Activated naive CD4-positive, alpha-beta T cell treated with anti-CD3 and anti-CD28 coated beads for 36 hours (primary cell): ENCODE measurements around the gene DAB1. TPM values are rescaled to one million over a fixed set of nuclear protein-coding genes. Genes with fewer than 3 reads are reported as not detected.

Experiments used
- CTCF ChIA-PET: fragments of 350-600 bp; sonication (Branson Sonifier 250); formaldehyde crosslinking; loops from one replicate; lab custom pipeline; 2021; ENCODE audit warnings: antibody characterized with exemption; lab: Charles Lee
- DNase-seq: peaks from one replicate; pipeline ENCODE4 v3.0.0-alpha.2; 2020
- H3K27ac Mint-ChIP-seq: one replicate; pipeline ENCODE4 v1.8.0; 2021; ENCODE audit warnings: mild to moderate bottlenecking, mixed read lengths
- H3K27me3 Mint-ChIP-seq: one replicate; pipeline ENCODE4 v1.8.0; 2021; ENCODE audit warnings: low read depth, mixed read lengths
- H3K36me3 Mint-ChIP-seq: one replicate; pipeline ENCODE4 v1.8.0; 2021; ENCODE audit warnings: low read depth, mixed read lengths
- H3K4me1 Mint-ChIP-seq: one replicate; pipeline ENCODE4 v1.8.0; 2021; ENCODE audit warnings: low read depth, mixed read lengths
- H3K4me3 Mint-ChIP-seq: one replicate; pipeline ENCODE4 v1.8.0; 2021; ENCODE audit warnings: mild to moderate bottlenecking, moderate library complexity, mixed read lengths
- H3K9me3 Mint-ChIP-seq: one replicate; pipeline ENCODE4 v1.8.0; 2021; ENCODE audit warnings: mixed read lengths
- intact Hi-C: fragments of 100-400 bp; cut with micrococcal nuclease; formaldehyde crosslinking; loops from one replicate; pipeline ENCODE4 v1.15.1; 2023
- total RNA-seq, 2 experiments: library from RNA; stranded (reverse); gene quantifications; one replicate each; pipeline ENCODE4 v1.2.3, GENCODE V29; 2021

DAB1 gene
- total RNA-seq, 2 experiments from 2014 or later: not detected

GRCh38 chr1:57179001-57179400 lies 244.9 kb downstream of the DAB1 start:
- intact Hi-C loops: no loop called here
- H3K27ac Mint-ChIP-seq: no peak overlapping the region

GRCh38 chr1:57175506-57175905 lies 248.4 kb downstream of the DAB1 start:
- CTCF ChIA-PET: no interaction called here
- no peaks in the 10 kb centered on the region for H3K4me1 Mint-ChIP-seq
- H3K4me3 Mint-ChIP-seq: no peak overlapping the region
- intact Hi-C loops: no loop called here
- no peaks in the 10 kb centered on the region for H3K36me3 Mint-ChIP-seq
- peaks cover 11% of the 10 kb centered on the region for H3K9me3 Mint-ChIP-seq
- DNase-seq: no peak
- no peak overlapping the region for H3K27ac Mint-ChIP-seq
- peaks cover 1% of the 10 kb centered on the region for H3K27me3 Mint-ChIP-seq

More at GRCh38 chr1:57179001-57179400, 244.9 kb downstream of the DAB1 start:
- H3K4me3 Mint-ChIP-seq: no peak overlapping the region
- H3K27me3 Mint-ChIP-seq: peaks cover 1% of the 10 kb centered on the region
- DNase-seq: no peak
- CTCF ChIA-PET: no interaction called here
- peaks cover 9% of the 10 kb centered on the region for H3K9me3 Mint-ChIP-seq
- no peaks in the 10 kb centered on the region for H3K4me1 Mint-ChIP-seq
- H3K36me3 Mint-ChIP-seq: no peaks in the 10 kb centered on the region

GRCh38 chr1:57172040-57172439 lies 251.8 kb downstream of the DAB1 start:
- CTCF ChIA-PET: no interaction called here
- no peaks in the 10 kb centered on the region for H3K4me1 Mint-ChIP-seq
- no peaks in the 10 kb centered on the region for H3K27me3 Mint-ChIP-seq
- intact Hi-C loops: no loop called here
- no peaks in the 10 kb centered on the region for H3K36me3 Mint-ChIP-seq
- H3K9me3 Mint-ChIP-seq: peaks cover 5% of the 10 kb centered on the region
- no peak for DNase-seq
- H3K27ac Mint-ChIP-seq: no peak overlapping the region
- no peak overlapping the region for H3K4me3 Mint-ChIP-seq

GRCh38 chr1:57167997-57168396 lies 255.9 kb downstream of the DAB1 start:
- H3K4me3 Mint-ChIP-seq: no peak overlapping the region
- no peak for DNase-seq
- H3K4me1 Mint-ChIP-seq: no peaks in the 10 kb centered on the region
- CTCF ChIA-PET: no interaction called here
- intact Hi-C loops: no loop called here
- no peak overlapping the region for H3K27ac Mint-ChIP-seq
- peaks cover 3% of the 10 kb centered on the region for H3K9me3 Mint-ChIP-seq
- no peaks in the 10 kb centered on the region for H3K36me3 Mint-ChIP-seq
- no peaks in the 10 kb centered on the region for H3K27me3 Mint-ChIP-seq

GRCh38 chr1:57165546-57165945 lies 258.3 kb downstream of the DAB1 start:
- CTCF ChIA-PET: no interaction called here
- Mint-ChIP-seq H3K27ac (no peak overlapping the region), H3K27me3 (peaks cover 5% of the 10 kb centered on the region), H3K9me3 (no peaks in the 10 kb centered on the region), H3K4me1 (no peaks in the 10 kb centered on the region), H3K4me3 (no peak overlapping the region), H3K36me3 (no peaks in the 10 kb centered on the region)
- DNase-seq: no peak
- intact Hi-C loops: no loop called here

- intact Hi-C loops: no loop called here
- Mint-ChIP-seq H3K27ac (no peak overlapping the region), H3K4me1 (no peaks in the 10 kb centered on the region), H3K36me3 (no peaks in the 10 kb centered on the region), H3K9me3 (no peaks in the 10 kb centered on the region), H3K4me3 (no peak overlapping the region), H3K27me3 (peaks cover 5% of the 10 kb centered on the region)
- CTCF ChIA-PET: no interaction called here
- DNase-seq: no peak
Observed at GRCh38 chr1:57164584-57164983, 259.3 kb downstream of the DAB1 start.

GRCh38 chr1:57163789-57164188 lies 260.1 kb downstream of the DAB1 start:
- Mint-ChIP-seq H3K4me1 (no peaks in the 10 kb centered on the region), H3K36me3 (no peaks in the 10 kb centered on the region), H3K27me3 (peaks cover 5% of the 10 kb centered on the region), H3K9me3 (no peaks in the 10 kb centered on the region), H3K4me3 (no peak overlapping the region), H3K27ac (no peak overlapping the region)
- no peak for DNase-seq
- intact Hi-C loops: no loop called here
- CTCF ChIA-PET: no interaction called here

GRCh38 chr1:57163325-57163724 lies 260.5 kb downstream of the DAB1 start:
- no peaks in the 10 kb centered on the region for H3K36me3 Mint-ChIP-seq
- no peak overlapping the region for H3K27ac Mint-ChIP-seq
- no peaks in the 10 kb centered on the region for H3K9me3 Mint-ChIP-seq
- intact Hi-C loops: no loop called here
- no peaks in the 10 kb centered on the region for H3K4me1 Mint-ChIP-seq
- H3K4me3 Mint-ChIP-seq: no peak overlapping the region
- no peak for DNase-seq
- CTCF ChIA-PET: no interaction called here
- peaks cover 5% of the 10 kb centered on the region for H3K27me3 Mint-ChIP-seq

- intact Hi-C loops: no loop called here
- H3K27ac Mint-ChIP-seq: no peak overlapping the region
- CTCF ChIA-PET: no interaction called here
Observed at GRCh38 chr1:57162607-57163261, 261.1 kb downstream of the DAB1 start.

GRCh38 chr1:57160594-57160993 lies 263.3 kb downstream of the DAB1 start:
- H3K9me3 Mint-ChIP-seq: no peaks in the 10 kb centered on the region
- no peak overlapping the region for H3K4me3 Mint-ChIP-seq
- H3K27me3 Mint-ChIP-seq: peaks cover 13% of the 10 kb centered on the region
- intact Hi-C loops: no loop called here
- no peak overlapping the region for H3K27ac Mint-ChIP-seq
- H3K4me1 Mint-ChIP-seq: no peaks in the 10 kb centered on the region
- H3K36me3 Mint-ChIP-seq: no peaks in the 10 kb centered on the region
- no peak for DNase-seq
- CTCF ChIA-PET: no interaction called here

More at GRCh38 chr1:57162607-57163261, 261.1 kb downstream of the DAB1 start:
- Mint-ChIP-seq H3K27me3 (peaks cover 5% of the 10 kb centered on the region), H3K4me1 (no peaks in the 10 kb centered on the region), H3K9me3 (no peaks in the 10 kb centered on the region), H3K36me3 (no peaks in the 10 kb centered on the region), H3K4me3 (no peak overlapping the region)
- no peak for DNase-seq

- Mint-ChIP-seq H3K9me3 (peaks cover 2% of the 10 kb centered on the region), H3K27me3 (peaks cover 13% of the 10 kb centered on the region), H3K36me3 (no peaks in the 10 kb centered on the region), H3K4me1 (no peaks in the 10 kb centered on the region), H3K27ac (no peak overlapping the region), H3K4me3 (no peak overlapping the region)
- no peak for DNase-seq
- intact Hi-C loops: no loop called here
- CTCF ChIA-PET: no interaction called here
Observed at GRCh38 chr1:57158604-57158998, 265.3 kb downstream of the DAB1 start.

GRCh38 chr1:57157818-57158603 lies 265.8 kb downstream of the DAB1 start:
- CTCF ChIA-PET: no interaction called here
- H3K27ac Mint-ChIP-seq: no peak overlapping the region
- no peaks in the 10 kb centered on the region for H3K4me1 Mint-ChIP-seq
- H3K4me3 Mint-ChIP-seq: no peak overlapping the region
- intact Hi-C loops: no loop called here
- H3K9me3 Mint-ChIP-seq: peaks cover 2% of the 10 kb centered on the region
- DNase-seq: no peak
- peaks cover 13% of the 10 kb centered on the region for H3K27me3 Mint-ChIP-seq
- H3K36me3 Mint-ChIP-seq: no peaks in the 10 kb centered on the region

GRCh38 chr1:57156907-57157306 lies 267.0 kb downstream of the DAB1 start:
- intact Hi-C loops: no loop called here
- no peak overlapping the region for H3K4me3 Mint-ChIP-seq
- peaks cover 2% of the 10 kb centered on the region for H3K9me3 Mint-ChIP-seq

More at GRCh38 chr1:57156907-57157306, 267.0 kb downstream of the DAB1 start:
- Mint-ChIP-seq H3K27ac (no peak overlapping the region), H3K36me3 (no peaks in the 10 kb centered on the region), H3K27me3 (peaks cover 13% of the 10 kb centered on the region), H3K4me1 (no peaks in the 10 kb centered on the region)
- CTCF ChIA-PET: no interaction called here
- DNase-seq: no peak
